SU-DHL-6 (cell line): ENCODE results near the gene ADAMTS16.

Experiments
- H2AFZ ChIP-seq: fragments of 200-600 bp; sonication (generic); 2 replicates; pipeline ENCODE4 v1.6.1; 2014; ENCODE audit warnings: low read depth, mild to moderate bottlenecking, moderate library complexity, mixed read lengths, antibody characterized with exemption, low read length; ENCODE audit not compliant: severe bottlenecking
- H3F3A ChIP-seq: fragments of 200-600 bp; shearing (Covaris generic); 2 replicates; pipeline ENCODE4 v1.6.0; 2016; ENCODE audit warnings: antibody characterized with exemption, mild to moderate bottlenecking; ENCODE audit not compliant: insufficient read depth
- H3K27ac ChIP-seq: fragments of 200-600 bp; sonication (generic); 2 replicates; pipeline ENCODE4 v1.5.1; 2016; ENCODE audit warnings: low read depth, mild to moderate bottlenecking, low read length, moderate library complexity, mixed read lengths
- H3K27me3 ChIP-seq: fragments of 200-600 bp; sonication (generic), shearing (Covaris generic); 2 replicates; pipeline ENCODE4 v1.6.0; 2014; ENCODE audit warnings: mild to moderate bottlenecking, low read length
- H3K36me3 ChIP-seq: fragments of 200-600 bp; sonication (generic); 2 replicates; pipeline ENCODE4 v1.6.1; 2014; ENCODE audit warnings: mild to moderate bottlenecking, low read length, mixed read lengths
- H3K4me2 ChIP-seq: fragments of 300-600, 200-600 bp; shearing (Covaris generic), sonication (generic); 2 replicates; pipeline ENCODE4 v1.6.0; 2014; ENCODE audit warnings: low read length, low read depth, mild to moderate bottlenecking; ENCODE audit not compliant: poor library complexity, severe bottlenecking
- H3K4me3 ChIP-seq: fragments of 200-600 bp; sonication (generic); 2 replicates; pipeline ENCODE4 v1.5.1; 2014; ENCODE audit warnings: antibody characterized with exemption, low read length, mild to moderate bottlenecking, mixed read lengths; ENCODE audit not compliant: insufficient read depth, poor library complexity, severe bottlenecking
- H3K79me2 ChIP-seq: fragments of 200-600 bp; sonication (generic); 2 replicates; pipeline ENCODE4 v1.6.1; 2014; ENCODE audit warnings: mild to moderate bottlenecking, low read length, moderate library complexity; ENCODE audit not compliant: insufficient read depth
- H3K9ac ChIP-seq: fragments of 200-600 bp; sonication (generic); 2 replicates; pipeline ENCODE4 v1.7.0; 2014; ENCODE audit warnings: mild to moderate bottlenecking, low read length
- H3K9me2 ChIP-seq: fragments of 200-600 bp; sonication (generic); replicated peaks from 2 replicates; pipeline ENCODE4 v1.6.1; 2014; ENCODE audit warnings: low read length; ENCODE audit not compliant: insufficient read depth
- H3K9me3 ChIP-seq: fragments of 200-600 bp; sonication (generic); 2 replicates; pipeline ENCODE4 v1.6.1; 2014; ENCODE audit warnings: low read length, mixed read lengths; ENCODE audit not compliant: insufficient read depth
- H4K20me1 ChIP-seq: fragments of 200-600 bp; sonication (generic); 2 replicates; pipeline ENCODE4 v1.6.1; 2014; ENCODE audit warnings: low read depth, mild to moderate bottlenecking, antibody characterized with exemption, low read length, moderate library complexity, mixed read lengths
- EZH2phosphoT487 ChIP-seq: fragments of 200-600 bp; sonication (generic), shearing (Covaris generic); conservative IDR thresholded peaks from 2 replicates; pipeline ENCODE4 v1.6.1; 2018; ENCODE audit warnings: mild to moderate bottlenecking, antibody characterized with exemption, low read length, moderate library complexity, mixed read lengths
- TF ChIP-seq, protein P1 (sequence below): fragments of 200-600 bp; sonication (generic); IDR thresholded peaks from one replicate; pipeline ENCODE4 v1.5.1; 2017; ENCODE audit warnings: antibody characterized with exemption, mild to moderate bottlenecking, low read length, moderate library complexity; ENCODE audit not compliant: insufficient read depth, poor library complexity, severe bottlenecking

The ADAMTS16 gene

GRCh38 chr5:5266297-5266696 is 126.2 kb downstream of the ADAMTS16 start:
- Histone ChIP-seq H3K27me3 (no peaks in the 10 kb centered on the region), H2AFZ (no peak overlapping the region), H3K4me2 (no peak overlapping the region), H3K27ac (no peak overlapping the region), H4K20me1 (no peaks in the 10 kb centered on the region), H3K9me2 (no peaks in the 10 kb centered on the region), H3K4me3 (no peak overlapping the region), H3K36me3 (no peaks in the 10 kb centered on the region), H3K9me3 (no peaks in the 10 kb centered on the region), H3K9ac (no peak overlapping the region), H3K79me2 (no peaks in the 10 kb centered on the region), H3F3A (no peaks in the 10 kb centered on the region)
- TF ChIP-seq, protein P1, sequence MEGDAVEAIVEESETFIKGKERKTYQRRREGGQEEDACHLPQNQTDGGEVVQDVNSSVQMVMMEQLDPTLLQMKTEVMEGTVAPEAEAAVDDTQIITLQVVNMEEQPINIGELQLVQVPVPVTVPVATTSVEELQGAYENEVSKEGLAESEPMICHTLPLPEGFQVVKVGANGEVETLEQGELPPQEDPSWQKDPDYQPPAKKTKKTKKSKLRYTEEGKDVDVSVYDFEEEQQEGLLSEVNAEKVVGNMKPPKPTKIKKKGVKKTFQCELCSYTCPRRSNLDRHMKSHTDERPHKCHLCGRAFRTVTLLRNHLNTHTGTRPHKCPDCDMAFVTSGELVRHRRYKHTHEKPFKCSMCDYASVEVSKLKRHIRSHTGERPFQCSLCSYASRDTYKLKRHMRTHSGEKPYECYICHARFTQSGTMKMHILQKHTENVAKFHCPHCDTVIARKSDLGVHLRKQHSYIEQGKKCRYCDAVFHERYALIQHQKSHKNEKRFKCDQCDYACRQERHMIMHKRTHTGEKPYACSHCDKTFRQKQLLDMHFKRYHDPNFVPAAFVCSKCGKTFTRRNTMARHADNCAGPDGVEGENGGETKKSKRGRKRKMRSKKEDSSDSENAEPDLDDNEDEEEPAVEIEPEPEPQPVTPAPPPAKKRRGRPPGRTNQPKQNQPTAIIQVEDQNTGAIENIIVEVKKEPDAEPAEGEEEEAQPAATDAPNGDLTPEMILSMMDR: no peak
- no peak for TF ChIP-seq EZH2phosphoT487

- Histone ChIP-seq H3K36me3 (no peaks in the 10 kb centered on the region), H3K27ac (no peak overlapping the region), H3F3A (no peaks in the 10 kb centered on the region), H3K9me3 (no peaks in the 10 kb centered on the region), H3K9ac (no peak overlapping the region), H3K9me2 (no peaks in the 10 kb centered on the region), H2AFZ (no peak overlapping the region), H3K4me3 (no peak overlapping the region), H3K4me2 (no peak overlapping the region), H3K79me2 (no peaks in the 10 kb centered on the region), H3K27me3 (no peaks in the 10 kb centered on the region), H4K20me1 (no peaks in the 10 kb centered on the region)
- no peak for TF ChIP-seq EZH2phosphoT487
- TF ChIP-seq, protein P1: no peak
These were observed 130.0 kb downstream of the ADAMTS16 start for GRCh38 chr5:5270161-5270560.

DNA sequence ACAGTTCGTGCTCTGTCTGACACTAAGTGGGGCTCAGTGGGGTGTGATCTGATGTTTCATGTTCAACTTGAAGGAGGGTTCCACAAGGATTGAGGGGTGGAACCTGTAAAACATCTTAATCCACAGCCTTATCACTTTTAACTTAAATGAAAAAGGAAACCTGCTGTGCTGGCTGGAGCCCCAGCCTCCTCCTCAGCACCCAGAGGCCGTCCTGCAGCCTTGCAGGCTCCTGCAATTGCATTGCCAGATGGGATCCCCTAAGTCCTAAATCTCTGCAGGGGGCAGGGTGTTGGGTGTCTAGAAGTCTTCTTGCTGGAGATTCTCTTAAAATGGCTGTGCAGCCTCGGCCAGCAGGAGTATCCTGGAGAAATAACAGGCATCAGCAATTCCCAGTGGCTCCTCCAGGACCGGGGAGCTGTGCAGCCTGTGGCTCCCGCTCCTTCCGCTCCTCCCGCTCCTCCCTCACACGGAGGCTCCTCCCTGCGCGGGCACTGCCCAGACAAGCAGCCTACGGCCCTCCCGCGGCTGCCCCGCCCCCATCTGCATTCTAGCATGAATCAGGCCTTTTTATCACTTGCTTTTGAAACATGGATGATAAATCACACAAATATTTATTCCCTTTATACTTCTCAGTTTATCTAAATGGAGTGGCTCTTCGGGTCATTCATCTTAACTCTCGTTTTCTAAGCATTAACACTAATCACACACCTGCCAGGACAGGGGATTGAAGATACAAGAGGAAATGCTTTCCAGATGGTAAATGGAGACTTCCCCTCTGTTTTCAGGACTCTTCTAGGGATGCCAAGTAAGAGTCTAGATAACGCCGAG is 131.0 kb downstream of the ADAMTS16 start:
- Histone ChIP-seq H4K20me1 (no peaks in the 10 kb centered on the region), H3K27me3 (no peaks in the 10 kb centered on the region), H3K9me2 (no peaks in the 10 kb centered on the region), H3F3A (no peaks in the 10 kb centered on the region), H3K9ac (no peak overlapping the region), H3K27ac (no peak overlapping the region), H3K36me3 (no peaks in the 10 kb centered on the region), H3K4me2 (no peak overlapping the region), H3K9me3 (no peaks in the 10 kb centered on the region), H3K4me3 (no peak overlapping the region), H3K79me2 (no peaks in the 10 kb centered on the region), H2AFZ (no peak overlapping the region)
- TF ChIP-seq, protein P1: no peak
- no peak for TF ChIP-seq EZH2phosphoT487
